ENCODE results near the gene CEP112. TPM values are rescaled to one million over a fixed set of nuclear protein-coding genes. Genes with fewer than 3 reads are reported as not detected.

Gene CEP112
- polyA plus RNA-seq, 1 donor (not counting 4 experiments of a cell fraction or from before 2014, with no cell fraction given), result 2.6 TPM

DNA sequence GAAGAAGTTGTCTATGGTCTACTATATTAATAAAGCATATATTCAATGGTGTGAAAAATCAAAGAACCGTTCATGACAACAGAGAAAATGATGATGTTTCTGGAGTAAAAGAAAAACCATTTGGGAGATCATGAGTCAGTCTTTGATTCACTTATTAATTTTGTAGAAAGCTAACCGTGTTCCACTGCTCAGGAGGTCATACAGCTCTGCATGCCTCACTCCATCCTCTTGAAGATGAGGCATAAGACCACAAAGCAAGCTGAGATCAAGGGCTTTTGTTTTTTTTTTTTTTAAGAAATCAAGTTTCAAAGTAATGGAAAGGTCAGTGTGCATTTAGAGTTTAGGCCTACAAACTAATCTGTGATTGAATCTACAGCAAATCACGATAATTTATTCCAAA, 206.4 kb downstream of the CEP112 start:
- Histone ChIP-seq H3K27me3 (ENCODE audit: control insufficient read depth, extremely low read depth, insufficient read depth, low read length) (no peaks in the 10 kb centered on the region), H3K9me1 (ENCODE audit: control insufficient read depth, extremely low read depth, insufficient read depth, low read length) (no peaks in the 10 kb centered on the region), H3K4me3 (ENCODE audit: control insufficient read depth in 2 of 3, extremely low read depth in 1 of 3, insufficient read depth in 2 of 3, low read depth in 1 of 3, low read length in 3 of 3) (no peak overlapping the region), H3K4me1 (ENCODE audit: control insufficient read depth, extremely low read depth, insufficient read depth, low read length) (no peaks in the 10 kb centered on the region), H3K9me3 (ENCODE audit: control insufficient read depth, low read depth, low read length) (no peaks in the 10 kb centered on the region), H3K9ac (ENCODE audit: control insufficient read depth, extremely low read depth, insufficient read depth, low read length) (no peak overlapping the region), H4K20me1 (ENCODE audit: control insufficient read depth, extremely low read depth, insufficient read depth, low read length) (no peaks in the 10 kb centered on the region), H3K79me2 (ENCODE audit: control insufficient read depth, insufficient read depth, low read length) (no peaks in the 10 kb centered on the region), H3K4me2 (ENCODE audit: control insufficient read depth, extremely low read depth, insufficient read depth, low read depth, low read length) (no peak overlapping the region), H3K27ac (ENCODE audit: control insufficient read depth, insufficient read depth, low read length) (no peak overlapping the region), H3K36me3 (ENCODE audit: control insufficient read depth in 2 of 2, extremely low read depth in 1 of 2, insufficient read depth in 2 of 2, low read length in 2 of 2) (no peaks in the 10 kb centered on the region), H2AFZ (ENCODE audit: control insufficient read depth, low read length) (no peak overlapping the region)
- dilution Hi-C loops (cut with MboI; ENCODE audit: extremely low pct_ligation_motif_present, low sequenced_read_pairs), result loop anchor here (10.0 kb wide), 1 partner anchor 591 kb away; no protein-coding TSS in a partner anchor
- TF ChIP-seq CTCF (optimal IDR thresholded peaks at IDR 0.05 in 1 of 3, IDR thresholded peaks at IDR 0.05 in 1 of 3, conservative IDR thresholded peaks at IDR 0.05 in 1 of 3; ENCODE audit: extremely low read depth in 1 of 3, insufficient read depth in 2 of 3, low read length in 3 of 3) (no peak), EZH2 (IDR thresholded peaks at IDR 0.05; ENCODE audit: low read length) (no peak)
- no peak for DNase-seq (ENCODE audit: low read depth, low spot score)
- FAIRE-seq, result no peak

GRCh38 chr17:65984299-65984698, 207.6 kb downstream of the CEP112 start:
- DNase-seq (ENCODE audit: low read depth, low spot score), result no peak
- no peak overlapping the region for H3K27ac ChIP-seq (ENCODE audit: control insufficient read depth, insufficient read depth, low read length)
- H3K79me2 ChIP-seq (ENCODE audit: control insufficient read depth, insufficient read depth, low read length), result no peaks in the 10 kb centered on the region
- TF ChIP-seq CTCF (optimal IDR thresholded peaks at IDR 0.05 in 1 of 3, IDR thresholded peaks at IDR 0.05 in 1 of 3, conservative IDR thresholded peaks at IDR 0.05 in 1 of 3; ENCODE audit: extremely low read depth in 1 of 3, insufficient read depth in 2 of 3, low read length in 3 of 3), result no peak
- no peak for TF ChIP-seq EZH2 (IDR thresholded peaks at IDR 0.05; ENCODE audit: low read length)
- H3K9me3 ChIP-seq (ENCODE audit: control insufficient read depth, low read depth, low read length), result no peaks in the 10 kb centered on the region
- H2AFZ ChIP-seq (ENCODE audit: control insufficient read depth, low read length), result no peak overlapping the region
- no peaks in the 10 kb centered on the region for H4K20me1 ChIP-seq (ENCODE audit: control insufficient read depth, extremely low read depth, insufficient read depth, low read length)
- H3K9me1 ChIP-seq (ENCODE audit: control insufficient read depth, extremely low read depth, insufficient read depth, low read length), result no peaks in the 10 kb centered on the region
- no peaks in the 10 kb centered on the region for H3K4me1 ChIP-seq (ENCODE audit: control insufficient read depth, extremely low read depth, insufficient read depth, low read length)
- dilution Hi-C loops (cut with MboI; ENCODE audit: extremely low pct_ligation_motif_present, low sequenced_read_pairs), result loop anchor here (10.0 kb wide), 1 partner anchor 589 kb away; no protein-coding TSS in a partner anchor
- no peaks in the 10 kb centered on the region for H3K36me3 ChIP-seq (ENCODE audit: control insufficient read depth in 2 of 2, extremely low read depth in 1 of 2, insufficient read depth in 2 of 2, low read length in 2 of 2)
- no peak overlapping the region for H3K9ac ChIP-seq (ENCODE audit: control insufficient read depth, extremely low read depth, insufficient read depth, low read length)
- H3K4me2 ChIP-seq (ENCODE audit: control insufficient read depth, extremely low read depth, insufficient read depth, low read depth, low read length), result no peak overlapping the region
- no peak for FAIRE-seq
- no peak overlapping the region for H3K4me3 ChIP-seq (ENCODE audit: control insufficient read depth in 2 of 3, extremely low read depth in 1 of 3, insufficient read depth in 2 of 3, low read depth in 1 of 3, low read length in 3 of 3)
- no peaks in the 10 kb centered on the region for H3K27me3 ChIP-seq (ENCODE audit: control insufficient read depth, extremely low read depth, insufficient read depth, low read length)

Data from keratinocyte (primary cell).